NCI-H2029 treated with DMSO at 0.1 percent for 48 hours (cell line): Measurements from ENCODE around the gene BEX3.
"Not testable (repeated sequence)": the region's sequence is repeated elsewhere in the genome, so short reads cannot be mapped to it uniquely, and the experiment has no call there.

Source experiments
- DNase-seq: peaks from one replicate; lab custom pipeline; 2025; lab: John Stamatoyannopoulos, UW

Gene BEX3

DNA sequence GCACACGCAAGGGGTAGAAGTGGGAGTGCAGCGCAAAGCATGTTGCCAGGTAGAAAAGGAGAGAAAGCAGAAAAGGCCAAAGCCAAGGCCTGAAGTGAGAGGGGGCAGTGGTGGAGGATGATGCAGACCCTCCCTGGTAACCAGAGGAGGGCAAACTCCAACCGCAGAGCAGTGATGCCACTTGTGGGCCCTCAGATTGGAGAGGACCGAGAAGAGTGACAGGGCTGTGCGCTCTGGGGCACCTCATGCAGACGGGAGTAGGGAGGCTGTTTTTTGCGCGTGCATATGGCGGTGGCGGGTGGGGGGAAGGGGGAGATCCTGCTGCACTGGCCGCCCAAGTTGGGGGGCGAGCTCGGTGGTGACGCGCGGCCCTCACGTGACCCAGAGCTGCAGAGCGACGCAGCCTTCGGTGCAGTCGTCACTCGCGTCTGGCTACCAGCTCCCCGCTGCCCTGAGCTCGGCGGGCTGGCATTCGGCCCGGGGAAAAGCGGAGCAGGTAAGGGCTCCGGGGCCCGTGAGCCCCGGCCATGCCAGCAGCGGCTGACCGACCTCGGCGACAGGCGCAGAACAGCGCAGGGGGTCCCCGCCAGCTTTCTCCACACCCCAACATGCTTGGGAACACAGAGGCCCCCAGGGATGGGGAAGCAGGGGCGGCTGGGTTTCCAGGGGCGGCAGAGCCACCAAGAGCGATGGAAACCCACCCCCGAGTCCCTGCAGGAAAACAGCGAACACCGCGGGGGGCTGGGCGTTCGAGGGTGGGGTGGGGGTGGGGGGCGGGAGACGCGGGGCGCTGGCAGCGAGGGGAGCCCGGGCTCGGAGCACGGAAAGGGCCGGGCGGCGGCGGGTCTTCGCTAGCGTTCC, at the start of gene BEX3:
TSS of gene BEX3 (plus strand) at position 421 of the 861 bp plus-strand sequence. CDS start 984 bp downstream, outside the sequence.
- no peak for DNase-seq

DNA sequence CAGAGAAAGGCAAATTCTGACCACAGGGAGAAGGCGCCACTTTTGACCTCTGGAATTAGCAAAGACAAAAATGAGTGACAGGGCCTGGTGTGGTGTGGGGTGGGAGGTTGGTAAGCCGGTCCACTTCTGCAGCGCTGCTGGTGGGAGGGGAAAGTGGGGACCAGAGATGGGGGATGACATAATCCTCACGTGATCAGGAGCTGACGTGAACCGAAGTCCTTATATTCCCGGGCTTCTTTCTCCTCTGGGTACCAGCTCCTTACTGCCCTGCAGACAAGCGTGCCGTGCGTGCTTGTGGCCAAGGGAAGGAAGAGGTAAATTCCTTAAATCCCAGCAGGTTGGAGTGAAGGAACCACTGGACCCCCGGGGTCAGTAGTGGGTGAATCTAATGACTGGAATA, 46.3 kb upstream of the BEX3 start, which contains the start of gene TCEAL7:
TSS of gene TCEAL7 (plus strand) at position 249 of the 400 bp plus-strand sequence. CDS start 1,165 bp downstream, outside the sequence.
- no peak for DNase-seq

DNA sequence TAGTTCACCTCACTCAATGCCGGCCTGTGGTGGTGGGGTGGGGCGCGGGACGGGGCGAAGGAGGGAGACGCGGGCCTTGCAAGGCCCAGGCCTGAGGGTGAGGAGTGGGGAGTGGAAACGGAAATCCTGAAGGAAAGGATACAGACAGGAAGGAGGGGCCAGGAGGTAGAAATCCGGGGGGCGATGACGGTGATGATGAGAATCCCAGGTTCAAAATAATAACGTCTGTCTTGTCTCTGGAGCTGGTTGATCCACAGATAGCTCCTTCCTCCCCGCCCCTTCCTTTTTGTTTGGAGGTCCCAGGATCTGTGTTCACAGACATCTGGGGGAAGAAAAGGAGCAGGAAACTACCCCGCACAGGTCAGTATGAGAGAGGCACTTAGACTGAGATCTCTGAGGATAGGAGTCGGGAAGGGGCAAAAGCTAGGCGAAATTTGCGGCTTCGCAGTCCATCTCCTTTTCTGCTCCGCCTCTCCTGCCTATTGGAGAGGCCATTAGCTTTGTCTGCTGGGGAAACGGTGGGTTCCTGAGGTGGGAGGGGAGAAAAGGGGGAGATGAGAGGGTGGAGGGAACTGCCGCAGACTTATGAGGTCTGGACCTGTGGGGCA, 45.6 kb upstream of the BEX3 start:
- no peak for DNase-seq

DNA sequence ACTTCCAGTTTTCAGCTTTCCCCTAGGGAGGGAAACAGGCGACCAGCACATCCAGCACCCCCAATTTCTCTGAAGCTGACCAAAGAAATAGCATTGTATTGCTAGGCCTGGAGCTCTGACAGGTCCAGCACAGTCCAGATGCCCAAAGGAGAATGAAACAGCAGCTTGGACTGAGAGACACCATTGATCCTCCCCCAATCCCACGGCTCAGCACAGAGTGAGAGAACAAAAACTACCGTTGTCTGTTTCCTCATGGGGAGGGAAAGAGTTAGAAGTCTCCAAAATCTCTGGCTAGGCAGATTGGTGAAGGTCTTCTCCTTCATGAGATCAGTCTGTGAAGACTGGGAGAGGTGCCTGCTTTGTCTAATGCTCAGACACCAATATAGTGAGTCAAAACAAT, 37.7 kb upstream of the BEX3 start:
- no peak for DNase-seq

DNA sequence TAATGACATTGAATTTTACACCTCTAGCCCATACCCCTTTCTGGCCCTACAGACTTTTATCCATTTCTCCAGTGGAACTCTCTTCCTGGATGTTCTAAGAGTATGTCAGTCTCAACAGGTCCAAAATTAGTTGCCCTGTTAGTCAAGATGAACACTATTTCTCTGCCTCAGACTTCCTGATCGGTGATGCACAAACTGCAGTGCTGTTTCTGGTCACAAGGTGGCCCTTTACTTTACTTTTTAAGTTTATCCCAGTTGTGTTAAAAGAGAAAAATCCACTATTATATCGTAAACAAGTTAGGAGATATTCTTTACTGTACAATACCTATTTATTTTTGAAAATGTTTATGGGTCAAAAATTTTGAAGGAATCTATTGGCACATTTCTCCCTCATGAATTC, 33.2 kb upstream of the BEX3 start:
- DNase-seq, result no peak

DNA sequence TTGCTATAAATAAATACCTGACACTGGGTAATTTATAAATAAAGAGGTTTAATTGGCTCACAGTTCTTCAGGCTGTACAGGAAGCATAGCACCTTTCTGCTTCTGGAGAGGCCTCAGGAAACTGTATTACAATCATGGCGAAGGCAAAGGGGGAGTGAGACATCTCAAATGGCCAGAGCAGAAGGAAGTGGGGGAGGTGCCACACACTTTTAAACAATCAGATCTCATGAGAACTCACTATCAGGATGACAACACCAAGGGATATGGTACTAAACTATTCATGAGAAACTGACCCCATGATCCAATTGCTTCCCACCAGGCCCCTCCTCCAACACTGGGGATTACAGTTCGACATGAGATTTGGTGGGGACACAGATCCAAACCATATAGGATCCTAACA, 31.7 kb upstream of the BEX3 start:
- no peak for DNase-seq

DNA sequence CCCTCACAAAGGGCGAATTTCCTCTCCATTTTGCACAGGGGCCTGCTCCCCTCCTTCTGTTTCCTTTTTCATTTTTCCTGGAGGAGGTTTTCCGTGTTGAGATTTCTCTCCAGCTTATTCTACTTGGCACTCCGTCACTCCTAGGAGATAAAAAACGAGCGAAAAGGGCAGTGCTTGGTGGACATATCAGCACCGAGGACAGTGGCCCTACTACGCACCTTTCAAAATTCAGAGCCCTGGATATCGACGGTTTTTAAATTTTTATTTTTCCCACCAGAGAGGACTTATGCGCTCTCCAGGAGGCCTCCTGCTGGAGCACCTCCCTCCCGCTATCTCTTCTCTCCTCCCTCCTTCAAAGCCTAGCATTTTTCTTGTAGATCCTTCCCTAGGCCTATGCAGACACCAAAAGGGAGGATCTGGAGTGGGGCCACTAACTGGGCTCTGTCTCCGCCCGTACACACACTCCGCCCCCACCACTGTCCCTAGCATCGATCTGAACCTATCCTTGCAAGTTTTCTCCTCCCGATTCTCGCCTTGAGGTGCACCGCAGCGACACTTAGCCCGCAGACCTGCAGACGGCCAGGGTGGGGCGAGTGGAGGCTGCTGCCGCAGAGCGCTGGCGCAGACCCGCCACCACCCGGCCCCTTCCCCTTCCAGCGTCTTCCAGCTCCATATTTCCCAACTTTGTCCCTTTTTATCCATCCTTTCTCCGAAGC, 28.5 kb upstream of the BEX3 start:
- no peak for DNase-seq

DNA sequence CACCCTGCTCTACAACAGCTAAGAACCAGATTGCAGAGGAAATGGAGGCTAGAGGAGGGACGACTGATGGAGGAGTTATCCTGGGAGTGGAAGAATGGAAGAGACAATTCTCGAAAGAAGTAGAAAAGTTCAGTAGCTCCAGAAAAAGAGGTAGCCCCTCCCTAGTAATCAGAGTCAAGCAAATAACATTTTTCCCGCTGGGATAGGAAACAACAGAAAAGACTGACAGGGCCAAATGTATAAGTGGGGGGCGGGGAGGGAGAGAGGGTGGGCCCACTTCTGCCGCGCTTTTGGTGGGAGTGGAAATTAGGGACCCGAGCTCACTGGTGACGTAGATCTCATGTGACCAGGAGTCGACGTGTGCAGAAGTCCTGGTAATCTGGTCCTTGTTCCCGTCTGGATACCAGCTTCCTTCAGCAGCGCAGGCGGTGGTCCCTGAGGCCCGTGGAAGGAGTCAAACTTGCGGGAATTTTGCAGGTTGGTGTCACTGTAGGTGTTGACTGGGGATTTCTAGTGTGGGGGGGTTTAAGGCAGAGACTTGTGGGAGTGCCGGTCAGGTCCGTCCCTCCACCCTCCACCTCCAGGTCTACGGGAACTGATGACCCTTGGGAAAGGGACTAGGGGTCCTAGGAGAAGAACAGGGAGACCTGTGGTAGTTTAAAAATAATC, 20.1 kb upstream of the BEX3 start, which contains the start of gene TCEAL9:
TSS of gene TCEAL9 (plus strand) at position 377 of the 669 bp plus-strand sequence. CDS start 1,179 bp downstream, outside the sequence.
- DNase-seq, result peak; percentile 11

DNA sequence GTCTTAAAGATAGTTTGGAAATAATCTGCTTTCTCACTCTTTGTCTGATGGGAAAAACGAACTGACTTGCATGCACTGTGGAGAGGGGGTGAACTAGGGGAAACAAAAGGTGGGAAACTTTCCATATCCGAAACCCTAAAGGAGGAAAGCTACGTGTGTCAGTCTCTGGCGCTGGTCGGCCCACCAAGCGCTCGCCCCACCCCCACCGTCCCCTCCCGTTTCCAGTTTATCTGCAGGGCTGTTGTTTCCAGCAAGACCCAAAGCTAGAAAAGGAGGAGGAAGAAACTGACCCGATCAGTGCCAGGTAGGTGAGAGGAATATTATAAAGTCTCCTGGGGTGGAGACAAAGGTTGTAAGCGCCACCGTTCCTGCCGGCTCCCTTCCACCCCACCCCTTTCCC, 19.5 kb upstream of the BEX3 start:
- no peak for DNase-seq

DNA sequence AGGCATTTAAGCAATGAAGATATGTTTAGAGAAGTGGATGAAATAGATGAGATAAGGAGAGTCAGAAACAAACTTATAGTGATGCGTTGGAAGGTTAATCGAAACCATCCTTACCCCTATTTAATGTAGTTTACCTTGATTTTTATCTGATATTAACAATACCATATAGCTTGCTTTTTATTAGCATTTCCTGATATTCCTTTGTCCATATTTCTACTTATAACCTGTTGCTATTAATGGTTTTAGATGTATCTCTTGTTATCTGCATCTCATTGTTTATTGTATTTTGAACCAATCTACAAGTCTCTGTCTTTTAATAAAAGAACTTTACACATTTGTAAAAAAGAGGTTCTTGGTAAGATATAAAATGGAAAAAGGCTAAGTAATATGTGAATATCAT, 18.5 kb upstream of the BEX3 start:
- DNase-seq, result no peak

DNA sequence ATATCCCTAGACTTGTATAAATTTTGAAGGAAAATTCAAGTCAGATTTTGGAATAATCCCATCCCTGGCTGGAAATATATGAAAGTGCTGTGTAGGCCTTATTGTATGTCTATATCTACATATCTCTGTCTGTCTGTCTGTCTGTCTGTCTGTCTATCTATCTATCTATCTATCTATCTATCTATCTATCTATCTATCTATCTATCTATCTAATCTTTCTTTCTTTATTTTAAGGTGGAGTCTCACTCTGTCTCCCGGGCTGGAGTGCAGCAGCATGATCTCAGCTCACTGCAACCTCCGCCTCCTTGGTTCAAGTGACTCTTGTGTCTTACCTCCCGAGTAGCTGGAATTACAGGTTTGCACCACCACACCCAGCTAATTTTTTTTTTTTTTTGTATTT, 16.7 kb upstream of the BEX3 start:
- not testable (repeated sequence) for DNase-seq

DNA sequence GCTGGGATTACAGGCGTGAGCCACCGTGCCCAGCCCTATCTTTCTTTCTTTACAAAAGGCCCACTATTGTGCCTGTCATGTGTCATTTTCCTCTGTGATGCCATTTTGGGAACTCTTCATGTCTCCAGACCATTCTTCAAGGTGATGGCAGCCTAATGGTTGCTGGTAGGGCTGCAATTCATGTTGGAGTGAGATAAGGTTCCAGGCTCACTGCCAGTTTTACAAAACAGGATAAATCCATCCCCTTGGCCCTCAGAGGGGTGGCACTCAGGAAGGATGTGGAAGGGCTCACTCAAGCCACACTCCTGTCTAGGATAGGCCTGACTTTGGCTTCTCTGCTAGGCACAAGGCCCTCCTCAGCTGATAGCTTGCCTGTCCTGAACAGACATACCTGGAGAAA, 16.2 kb upstream of the BEX3 start:
- DNase-seq, result no peak

DNA sequence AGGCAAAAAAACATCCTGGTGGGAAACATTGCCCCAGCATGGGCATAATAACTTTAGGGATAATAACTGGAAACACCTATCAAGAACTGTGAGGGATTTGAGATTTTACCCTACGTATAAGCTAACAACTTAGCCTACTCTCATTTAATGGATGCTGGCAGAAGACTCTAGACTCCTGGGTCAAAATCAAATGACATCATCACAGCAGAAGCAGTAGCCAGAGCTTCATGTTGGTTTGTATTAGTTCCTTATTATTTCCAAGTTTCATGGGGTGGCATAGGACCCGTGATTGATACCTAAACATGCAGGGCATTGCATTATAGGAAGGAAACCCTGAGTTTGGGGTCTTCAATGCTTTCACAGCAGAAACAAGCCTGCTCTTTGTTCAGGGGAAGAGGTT, 15.4 kb upstream of the BEX3 start:
- DNase-seq, result no peak

DNA sequence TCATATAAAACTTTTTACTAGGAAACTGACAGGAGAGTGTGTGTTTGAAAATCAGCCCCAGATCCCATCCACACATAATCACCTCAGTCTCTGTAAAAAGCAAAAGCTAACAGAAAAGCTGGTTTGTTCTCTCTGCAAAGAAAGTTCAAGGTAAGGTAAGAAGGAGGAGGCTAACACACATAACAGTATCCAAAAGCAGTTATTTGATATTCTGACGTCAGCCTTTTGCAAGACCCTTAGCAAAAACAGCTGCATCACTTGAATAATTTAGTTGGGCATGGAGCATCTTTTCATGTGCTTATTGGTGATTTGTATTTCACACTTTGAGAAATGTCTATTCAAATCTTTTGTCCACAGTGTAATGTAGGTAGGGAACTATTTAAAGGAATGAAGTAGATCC, 14.5 kb upstream of the BEX3 start:
- DNase-seq, result no peak

DNA sequence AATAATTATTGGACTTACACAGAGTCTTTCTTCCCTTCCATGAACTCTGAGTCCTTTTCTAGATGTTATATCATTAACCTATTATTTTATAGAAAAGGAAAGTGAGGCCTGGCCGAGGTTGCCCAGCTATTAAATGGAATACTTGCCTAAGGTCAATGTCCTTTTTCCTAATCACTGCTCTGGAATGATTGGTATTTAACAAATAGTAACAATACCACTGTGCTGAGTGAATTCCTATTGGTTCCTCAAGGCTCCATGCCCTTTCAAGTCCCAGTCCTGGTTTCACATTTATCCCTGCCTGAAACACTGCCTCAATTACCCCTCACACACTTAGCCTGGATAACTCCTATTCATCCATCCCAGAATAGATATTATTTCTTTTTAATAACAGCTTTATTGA, 13.9 kb upstream of the BEX3 start:
- DNase-seq, result no peak

DNA sequence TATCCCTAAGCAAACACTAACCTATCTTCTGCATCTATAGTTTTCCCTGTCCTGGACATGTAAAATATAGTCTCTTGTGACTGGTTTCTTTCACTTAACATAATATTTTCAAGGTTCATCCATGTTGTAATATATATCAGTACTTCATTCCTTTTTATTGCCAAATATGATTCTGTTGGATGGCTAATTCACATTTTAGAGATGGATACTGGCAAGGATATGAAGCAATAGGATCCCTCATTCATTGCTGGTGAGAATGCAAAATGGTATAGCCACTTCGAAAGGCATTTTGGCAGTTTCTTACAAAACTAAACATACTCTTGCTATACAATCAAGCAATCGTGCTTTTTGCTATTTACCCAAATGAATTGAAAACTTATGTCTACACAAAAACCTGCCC, 13.3 kb upstream of the BEX3 start:
- DNase-seq, result no peak

DNA sequence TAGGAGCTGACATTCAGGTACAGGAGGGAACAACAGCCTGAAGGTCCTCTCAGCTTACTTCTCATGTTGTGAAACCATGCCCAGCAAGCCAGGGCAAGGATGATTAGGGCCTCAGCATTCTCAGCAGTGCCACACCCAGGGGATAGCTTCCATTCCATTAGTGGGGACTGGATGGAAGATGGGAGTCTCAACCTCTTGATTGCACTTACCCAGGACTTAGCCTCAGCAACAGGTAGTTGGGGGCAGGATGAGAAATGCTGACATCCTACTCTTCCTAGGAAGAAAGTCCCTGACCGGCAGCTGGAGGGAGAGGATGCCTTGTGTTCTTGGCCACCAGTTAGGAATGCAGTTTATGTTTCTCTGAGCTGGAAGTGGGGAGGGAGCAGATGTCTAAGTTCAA, 8.8 kb upstream of the BEX3 start:
- DNase-seq, result no peak

DNA sequence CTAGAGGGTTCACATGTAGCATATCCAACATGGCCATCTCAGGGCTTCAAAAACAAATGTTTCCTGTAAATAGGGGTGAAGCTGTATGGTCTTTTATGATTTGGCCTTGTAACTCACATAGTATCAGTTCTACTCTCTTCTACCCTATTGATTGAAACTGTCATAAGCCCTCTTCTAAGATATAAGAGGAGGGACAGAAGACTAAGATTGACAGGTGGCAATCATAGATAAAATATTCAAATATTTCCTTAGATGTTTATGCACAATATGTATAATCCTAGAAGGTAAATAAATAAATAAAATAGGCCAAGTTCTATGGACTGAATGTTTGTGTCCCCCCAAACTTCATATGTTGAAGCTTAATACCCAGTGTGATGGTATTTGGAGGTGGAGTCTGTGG, 6.9 kb upstream of the BEX3 start:
- no peak for DNase-seq

DNA sequence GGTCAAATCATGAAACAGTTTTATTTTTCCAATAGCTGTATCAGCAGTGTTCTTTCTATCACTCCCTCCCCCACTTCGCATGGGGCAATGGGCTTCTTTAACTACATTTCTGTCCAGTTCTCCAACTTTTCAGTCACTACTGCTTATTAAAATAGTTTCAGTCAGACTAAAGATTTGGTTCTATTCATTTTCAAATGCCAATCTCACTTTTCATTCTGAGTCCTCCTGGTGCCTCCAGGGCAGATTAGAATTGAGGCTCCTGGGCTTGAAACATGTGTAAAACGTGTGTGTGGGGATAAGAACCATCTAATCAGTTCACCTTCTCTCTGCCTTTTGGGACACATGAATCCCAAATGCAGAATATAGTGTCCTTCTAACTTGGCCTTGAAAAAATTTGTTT, 3.5 kb upstream of the BEX3 start:
- no peak for DNase-seq

DNA sequence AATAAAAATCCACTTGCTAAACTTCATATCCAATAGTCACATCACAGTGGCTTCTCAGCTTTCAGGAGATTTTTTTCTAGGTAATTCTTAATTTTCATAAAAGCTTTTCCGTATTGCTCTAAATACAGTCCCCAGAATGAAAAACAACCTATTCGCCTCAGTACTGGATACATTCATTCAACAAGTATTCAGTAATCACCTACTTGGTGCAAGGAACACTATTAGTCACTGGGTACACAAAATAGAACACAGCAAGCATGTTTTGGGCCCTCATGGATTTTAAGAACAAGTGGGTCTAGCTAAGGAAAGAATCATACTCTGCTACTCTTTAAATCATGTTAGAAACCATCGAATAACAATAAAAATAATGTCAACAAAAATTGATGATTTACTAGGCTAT, 2.8 kb upstream of the BEX3 start:
- DNase-seq, result no peak

DNA sequence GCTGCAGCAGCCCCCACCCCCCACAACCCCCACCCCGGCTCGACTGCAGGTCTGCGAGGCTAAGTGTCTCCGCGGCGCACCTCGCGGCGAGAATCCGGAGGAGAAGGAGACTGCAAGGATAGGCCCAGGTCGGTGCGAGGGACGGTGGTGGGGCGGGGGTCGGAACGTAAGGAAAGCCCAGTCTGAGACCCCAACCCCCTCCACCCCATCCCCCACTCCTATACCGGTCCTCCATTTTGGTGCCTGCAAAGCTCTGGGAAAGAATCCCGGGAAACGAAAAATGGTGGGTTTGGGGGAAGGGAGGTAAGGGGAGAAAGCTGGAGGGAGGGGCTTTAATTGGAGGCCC, 614 bp downstream of the BEX3 start:
- DNase-seq, result no peak

DNA sequence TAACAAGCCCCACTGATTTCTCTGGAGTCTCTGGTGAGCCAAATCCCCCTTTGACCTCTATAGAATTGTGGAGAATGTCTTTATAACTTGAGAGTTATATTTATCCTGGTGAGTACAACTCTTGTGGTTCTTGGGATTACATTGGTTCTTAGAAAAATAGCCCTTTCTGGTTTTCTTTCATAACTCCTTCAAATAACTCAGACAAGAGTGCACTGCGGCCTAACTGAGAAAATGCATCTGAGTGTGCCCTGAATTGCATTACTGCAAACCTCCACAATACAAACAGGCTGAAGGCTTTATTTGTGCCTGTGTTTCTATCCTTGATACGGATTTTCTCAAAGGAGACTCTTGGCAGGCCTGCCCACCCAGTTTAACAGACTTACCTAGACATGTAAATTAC, 2.7 kb downstream of the BEX3 start:
- no peak for DNase-seq
